ENCODE data around the gene WDFY4. TPM values are rescaled to one million over a fixed set of nuclear protein-coding genes. Genes with fewer than 3 reads are reported as not detected.

Gene WDFY4
- total and polyA plus RNA-seq, 2 experiments from 2014 or later: 0.14 TPM; not detected in 1

GRCh38 chr10:48691812-48692528 is 7.3 kb downstream of the WDFY4 start:
- Histone ChIP-seq H3K27me3 (ENCODE audit: insufficient read depth) (no peaks in the 10 kb centered on the region), H2AFZ (peak overlapping the region; percentile 9; the same call in 1 of the 2 replicates), H3F3A (replicated peaks; ENCODE audit: low read depth) (no peaks in the 10 kb centered on the region), H4K20me1 (replicated peaks; ENCODE audit: insufficient read depth) (no peaks in the 10 kb centered on the region), H3K27ac (ENCODE audit: low read depth) (no peak overlapping the region), H3K36me3 (ENCODE audit: insufficient read depth) (no peaks in the 10 kb centered on the region), H3K4me3 (no peak overlapping the region), H3K79me2 (replicated peaks; ENCODE audit: insufficient read depth) (no peaks in the 10 kb centered on the region), H3K9me2 (ENCODE audit: insufficient read depth) (peaks cover 4% of the 10 kb centered on the region; the same call in 1 of the 2 replicates), H3K4me1 (ENCODE audit: insufficient read depth) (no peaks in the 10 kb centered on the region), H3K4me2 (no peak overlapping the region)
- H3K4me3 Mint-ChIP-seq: no peak overlapping the region
- H3K27ac Mint-ChIP-seq: no peak overlapping the region
- peaks cover 5% of the 10 kb centered on the region; the same call in 2 of the 3 replicates for H3K9me3 Mint-ChIP-seq
- peaks cover 12% of the 10 kb centered on the region for H3K4me1 Mint-ChIP-seq
- peak; percentile 74 for ATAC-seq
- no peak for DNase-seq (ENCODE audit: low spot score)
- H3K27me3 Mint-ChIP-seq (ENCODE audit: insufficient read depth, low read depth, poor library complexity): peaks cover 4% of the 10 kb centered on the region
- no peak for TF ChIP-seq STAT1 (IDR thresholded peaks at IDR 0.05; ENCODE audit: unreplicated experiment)
- no peak for TF ChIP-seq ZNF331 (CRISPR knock-in tag; IDR thresholded peaks at IDR 0.05; ENCODE audit: low read depth)
- no peak for TF ChIP-seq EZH2 (IDR thresholded peaks at IDR 0.05; ENCODE audit: low read depth, unreplicated experiment)
- no peak for TF ChIP-seq JUNB (IDR thresholded peaks at IDR 0.05; ENCODE audit: unreplicated experiment)
- no peak for TF ChIP-seq CTCF (conservative IDR thresholded peaks at IDR 0.05; ENCODE audit: low read depth in 2 of 2)
- TF ChIP-seq ZNF462 (CRISPR knock-in tag; IDR thresholded peaks at IDR 0.05): no peak
- TF ChIP-seq POLR2AphosphoS5 (IDR thresholded peaks at IDR 0.05; ENCODE audit: low read depth): no peak
- TF ChIP-seq ETS1 (IDR thresholded peaks at IDR 0.05): no peak
- no peak for TF ChIP-seq CREB1 (CRISPR knock-in tag; IDR thresholded peaks at IDR 0.05; ENCODE audit: low read depth)
- TF ChIP-seq EZH2phosphoT487 (IDR thresholded peaks at IDR 0.05; ENCODE audit: unreplicated experiment): no peak
- TF ChIP-seq ZNF114 (CRISPR knock-in tag; IDR thresholded peaks at IDR 0.05): no peak
- no peak for TF ChIP-seq REST (IDR thresholded peaks at IDR 0.05; ENCODE audit: unreplicated experiment)
- no peaks in the 10 kb centered on the region; the same call in 2 of the 3 replicates for H3K36me3 Mint-ChIP-seq (ENCODE audit: low read depth)
